Type B pancreatic cell (in vitro differentiated cells): ENCODE data around the gene NME7. TPM values are rescaled to one million over a fixed set of nuclear protein-coding genes. Genes with fewer than 3 reads are reported as not detected.

ENCODE experiments used
- DNase-seq: peaks from one replicate; pipeline ENCODE4 v3.0.0; 2021; ENCODE audit warnings: mixed read lengths; ENCODE audit not compliant: unreplicated experiment; ENCODE audit errors: extremely low spot score
- H3K27ac Mint-ChIP-seq: 2 replicates; pipeline ENCODE4 v1.8.0; 2021; ENCODE audit warnings: mild to moderate bottlenecking, mixed read lengths
- H3K27me3 Mint-ChIP-seq: 2 replicates; pipeline ENCODE4 v1.8.0; 2021; ENCODE audit warnings: mixed read lengths
- H3K36me3 Mint-ChIP-seq: 2 replicates; pipeline ENCODE4 v1.8.0; 2021; ENCODE audit warnings: mixed read lengths
- H3K4me1 Mint-ChIP-seq: one replicate; pipeline ENCODE4 v1.8.0; 2021; ENCODE audit warnings: mixed read lengths; ENCODE audit not compliant: unreplicated experiment
- H3K4me3 Mint-ChIP-seq: 2 replicates; pipeline ENCODE4 v1.8.0; 2021; ENCODE audit warnings: mild to moderate bottlenecking, mixed read lengths
- H3K9me3 Mint-ChIP-seq: 2 replicates; pipeline ENCODE4 v1.8.0; 2021; ENCODE audit warnings: mixed read lengths
- CTCF ChIP-seq: fragments of 200-600 bp; sonication (generic); conservative IDR thresholded peaks from 2 replicates; pipeline ENCODE4 v1.5.0; 2021; ENCODE audit warnings: antibody characterized with exemption, mild to moderate bottlenecking
- total RNA-seq: library from RNA; stranded (reverse); gene quantifications from 2 replicates; pipeline ENCODE4 v1.2.1, GENCODE V29; 2021; ENCODE audit warnings: low replicate concordance

Gene NME7
- total RNA-seq, 1 donor from 2014 or later: 25.9 TPM

GRCh38 chr1:169318536-169319244, 48.9 kb downstream of the NME7 start:
- Mint-ChIP-seq H3K36me3 (peaks cover 20% of the 10 kb centered on the region), H3K27me3 (no peaks in the 10 kb centered on the region), H3K9me3 (no peaks in the 10 kb centered on the region), H3K27ac (no peak overlapping the region), H3K4me3 (no peak overlapping the region), H3K4me1 (peaks cover 4% of the 10 kb centered on the region)
- no peak for TF ChIP-seq CTCF
- no peak for DNase-seq

- no peak overlapping the region for H3K4me3 Mint-ChIP-seq
- H3K27me3 Mint-ChIP-seq: no peaks in the 10 kb centered on the region
- TF ChIP-seq CTCF: no peak
- peaks cover 18% of the 10 kb centered on the region for H3K36me3 Mint-ChIP-seq
- no peak for DNase-seq
- H3K9me3 Mint-ChIP-seq: no peaks in the 10 kb centered on the region
- no peak overlapping the region for H3K27ac Mint-ChIP-seq
- peaks cover 4% of the 10 kb centered on the region for H3K4me1 Mint-ChIP-seq
Observed at GRCh38 chr1:169316556-169316955, 51.0 kb downstream of the NME7 start.

- no peak for DNase-seq
- H3K4me3 Mint-ChIP-seq: no peak overlapping the region
Observed at GRCh38 chr1:169312084-169312954, 55.3 kb downstream of the NME7 start.

GRCh38 chr1:169309178-169310166, 58.1 kb downstream of the NME7 start:
- Mint-ChIP-seq H3K4me1 (peaks cover 13% of the 10 kb centered on the region), H3K36me3 (peaks cover 25% of the 10 kb centered on the region), H3K9me3 (peaks cover 8% of the 10 kb centered on the region), H3K4me3 (no peak overlapping the region), H3K27ac (no peak overlapping the region), H3K27me3 (no peaks in the 10 kb centered on the region)
- DNase-seq: no peak
- TF ChIP-seq CTCF: no peak

More at GRCh38 chr1:169312084-169312954, 55.3 kb downstream of the NME7 start:
- H3K9me3 Mint-ChIP-seq: no peaks in the 10 kb centered on the region
- H3K4me1 Mint-ChIP-seq: peaks cover 4% of the 10 kb centered on the region
- no peak overlapping the region for H3K27ac Mint-ChIP-seq
- no peaks in the 10 kb centered on the region for H3K27me3 Mint-ChIP-seq
- TF ChIP-seq CTCF: no peak
- peaks cover 11% of the 10 kb centered on the region for H3K36me3 Mint-ChIP-seq
